NB4 (cell line): ENCODE data around the gene TRANK1.
"Not testable (repeated sequence)": the region's sequence is repeated elsewhere in the genome, so short reads cannot be mapped to it uniquely, and the experiment has no call there.

Experiments
- DNase-seq: peaks from one replicate; pipeline ENCODE4 v3.0.0; 2010; ENCODE audit warnings: low read depth
- H3K4me3 ChIP-seq: one replicate; pipeline ENCODE4 v1.5.1; 2011; ENCODE audit warnings: mild to moderate bottlenecking, low read depth, low read length, moderate library complexity
- MYC ChIP-seq: IDR thresholded peaks from 2 replicates; pipeline ENCODE4 v1.6.1; 2011; ENCODE audit warnings: low read depth, low read length
- POLR2A ChIP-seq: IDR thresholded peaks from 2 replicates; pipeline ENCODE4 v1.6.1; 2011; ENCODE audit warnings: mild to moderate bottlenecking; ENCODE audit not compliant: insufficient read length; ENCODE audit errors: extremely low read depth
- TF ChIP-seq, protein P1 (sequence below): IDR thresholded peaks from one replicate; pipeline ENCODE4 v1.5.1; 2012; ENCODE audit warnings: low read depth, low read length
- TF ChIP-seq, protein P2 (sequence below): IDR thresholded peaks from 2 replicates; pipeline ENCODE4 v1.6.1; 2011; ENCODE audit warnings: low read depth, low read length

Gene TRANK1

DNA sequence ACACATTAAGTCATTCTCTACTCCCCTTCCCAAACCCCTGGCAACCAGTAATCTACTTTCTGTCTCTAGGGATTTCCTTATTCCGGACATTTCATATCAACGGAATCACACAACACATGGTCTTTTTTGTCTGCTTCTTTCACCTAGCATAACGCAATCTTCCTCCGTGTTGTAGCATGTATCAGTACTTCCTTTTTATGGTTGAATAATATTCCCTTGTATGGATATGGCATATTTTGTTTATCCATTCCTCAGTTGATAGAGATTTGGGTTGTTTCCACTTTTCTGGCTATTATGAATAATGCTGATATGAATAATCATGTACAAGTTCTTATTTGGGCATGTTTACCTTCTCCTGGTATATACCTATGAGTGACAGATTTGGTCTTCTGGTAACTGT, 63.1 kb downstream of the TRANK1 start:
- no peak for DNase-seq
- TF ChIP-seq, protein P1, sequence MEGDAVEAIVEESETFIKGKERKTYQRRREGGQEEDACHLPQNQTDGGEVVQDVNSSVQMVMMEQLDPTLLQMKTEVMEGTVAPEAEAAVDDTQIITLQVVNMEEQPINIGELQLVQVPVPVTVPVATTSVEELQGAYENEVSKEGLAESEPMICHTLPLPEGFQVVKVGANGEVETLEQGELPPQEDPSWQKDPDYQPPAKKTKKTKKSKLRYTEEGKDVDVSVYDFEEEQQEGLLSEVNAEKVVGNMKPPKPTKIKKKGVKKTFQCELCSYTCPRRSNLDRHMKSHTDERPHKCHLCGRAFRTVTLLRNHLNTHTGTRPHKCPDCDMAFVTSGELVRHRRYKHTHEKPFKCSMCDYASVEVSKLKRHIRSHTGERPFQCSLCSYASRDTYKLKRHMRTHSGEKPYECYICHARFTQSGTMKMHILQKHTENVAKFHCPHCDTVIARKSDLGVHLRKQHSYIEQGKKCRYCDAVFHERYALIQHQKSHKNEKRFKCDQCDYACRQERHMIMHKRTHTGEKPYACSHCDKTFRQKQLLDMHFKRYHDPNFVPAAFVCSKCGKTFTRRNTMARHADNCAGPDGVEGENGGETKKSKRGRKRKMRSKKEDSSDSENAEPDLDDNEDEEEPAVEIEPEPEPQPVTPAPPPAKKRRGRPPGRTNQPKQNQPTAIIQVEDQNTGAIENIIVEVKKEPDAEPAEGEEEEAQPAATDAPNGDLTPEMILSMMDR = no peak
- TF ChIP-seq, protein P2, sequence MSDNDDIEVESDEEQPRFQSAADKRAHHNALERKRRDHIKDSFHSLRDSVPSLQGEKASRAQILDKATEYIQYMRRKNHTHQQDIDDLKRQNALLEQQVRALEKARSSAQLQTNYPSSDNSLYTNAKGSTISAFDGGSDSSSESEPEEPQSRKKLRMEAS = no peak
- TF ChIP-seq MYC = no peak
- TF ChIP-seq POLR2A = no peak
- no peak overlapping the region for H3K4me3 ChIP-seq

DNA sequence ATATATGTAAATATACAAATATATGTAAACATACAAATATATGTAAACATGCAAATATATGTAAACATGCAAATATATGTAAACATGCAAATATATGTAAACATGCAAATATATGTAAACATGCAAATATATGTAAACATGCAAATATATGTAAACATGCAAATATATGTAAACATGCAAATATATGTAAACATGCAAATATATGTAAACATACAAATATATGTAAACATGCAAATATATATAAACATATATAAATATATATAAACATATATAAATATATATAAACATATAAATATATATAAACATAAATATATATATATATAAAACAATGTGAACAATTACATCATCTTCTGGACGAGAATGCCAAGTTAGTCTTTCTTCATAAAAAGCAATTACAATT, 65.0 kb downstream of the TRANK1 start:
- not testable (repeated sequence) for DNase-seq, H3K4me3 ChIP-seq

DNA sequence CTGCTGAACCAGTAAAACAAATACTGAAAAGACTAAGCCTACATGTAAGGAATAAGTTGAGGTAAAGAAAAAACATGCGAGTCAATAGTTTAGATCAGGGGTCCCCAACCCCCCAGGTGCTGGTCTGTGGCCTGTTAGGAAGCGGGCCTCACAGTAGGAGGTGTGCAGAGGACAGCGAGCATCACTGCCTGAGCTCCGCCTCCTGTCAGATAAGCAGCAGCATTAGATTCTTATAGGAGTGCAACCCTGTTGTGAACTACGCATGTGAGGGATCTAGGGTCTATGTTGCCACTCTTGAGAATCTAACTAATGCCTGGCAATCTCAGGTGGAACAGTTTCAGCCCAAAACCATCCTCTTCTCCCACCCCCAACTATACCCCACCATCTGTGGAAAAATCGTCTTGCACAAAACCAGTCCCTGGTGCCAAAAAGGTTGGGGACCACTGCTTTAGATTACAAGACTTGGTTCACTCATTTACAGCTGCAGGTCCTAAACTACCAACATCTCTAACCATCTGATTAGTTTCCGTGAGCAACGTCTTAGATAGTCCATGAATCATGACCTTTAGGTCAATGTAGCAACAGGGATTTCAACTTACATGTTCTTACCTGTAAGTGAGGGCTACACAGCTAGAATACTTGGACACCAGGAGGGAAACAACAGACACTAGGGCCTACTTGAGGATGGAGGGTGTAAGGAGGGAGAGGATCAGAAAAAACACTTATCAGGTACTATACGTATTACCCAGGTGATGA, 66.7 kb downstream of the TRANK1 start:
- DNase-seq = no peak
- TF ChIP-seq, protein P2 = no peak
- TF ChIP-seq POLR2A (no peak), MYC (no peak)
- TF ChIP-seq, protein P1 = no peak
- H3K4me3 ChIP-seq = no peak overlapping the region

DNA sequence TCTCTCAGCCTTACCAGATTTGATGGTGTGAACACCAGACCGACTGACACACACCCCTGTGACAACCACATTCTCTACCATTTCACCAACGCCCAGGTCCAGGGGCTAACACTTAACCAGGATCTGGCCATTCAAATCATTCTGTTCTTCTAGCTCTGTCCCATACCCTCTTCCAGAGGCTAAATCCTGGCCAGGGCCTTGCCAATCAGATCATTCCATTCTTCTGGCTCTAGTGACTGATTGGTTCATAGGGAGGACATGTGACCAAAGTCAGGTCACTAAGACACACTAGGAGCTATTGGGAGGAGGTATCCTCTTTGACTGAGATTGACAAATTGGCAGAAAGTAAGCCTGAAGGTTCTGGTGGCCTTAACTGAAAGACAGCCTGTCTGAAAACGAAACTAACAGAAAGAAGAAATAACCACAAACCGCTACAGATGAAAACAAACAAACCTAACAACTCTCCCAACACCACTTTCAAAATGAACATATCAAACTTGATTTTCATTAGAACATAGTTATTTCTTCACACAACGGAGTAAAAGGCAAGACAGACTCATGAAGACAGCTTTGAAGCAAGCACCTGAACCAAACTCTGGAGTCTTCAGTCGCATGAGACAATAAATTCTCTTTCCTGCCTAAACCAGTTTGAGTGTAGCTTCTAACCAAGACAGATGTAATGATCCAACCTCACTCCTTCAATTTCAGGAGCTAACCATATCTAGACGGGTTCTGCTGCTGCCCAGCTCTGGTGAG, 68.5 kb downstream of the TRANK1 start:
- H3K4me3 ChIP-seq = no peak overlapping the region
- DNase-seq = no peak
- TF ChIP-seq, protein P2 = no peak
- TF ChIP-seq MYC = no peak
- no peak for TF ChIP-seq POLR2A
- TF ChIP-seq, protein P1 = no peak

DNA sequence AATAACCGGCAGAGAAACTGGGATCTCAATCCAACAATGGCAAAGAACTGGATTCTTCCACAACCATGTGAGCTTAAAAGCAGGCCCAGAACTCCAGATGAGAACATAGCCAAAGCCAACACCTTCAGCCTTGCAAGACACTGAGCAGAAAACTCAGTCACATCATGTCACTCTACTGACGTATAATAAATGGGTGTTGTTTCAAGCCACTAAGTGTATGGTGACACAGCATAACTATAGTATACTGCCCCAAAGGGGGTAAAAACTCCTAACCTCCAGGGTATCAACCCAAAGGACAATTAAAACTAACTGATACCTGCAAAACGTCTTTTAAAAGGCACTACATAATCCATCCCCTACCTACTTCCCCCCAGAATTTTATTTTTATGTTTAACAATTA, 69.5 kb downstream of the TRANK1 start:
- DNase-seq = no peak
- H3K4me3 ChIP-seq = no peak overlapping the region
- TF ChIP-seq POLR2A = no peak
- TF ChIP-seq, protein P2 = no peak
- TF ChIP-seq, protein P1 = no peak
- no peak for TF ChIP-seq MYC

DNA sequence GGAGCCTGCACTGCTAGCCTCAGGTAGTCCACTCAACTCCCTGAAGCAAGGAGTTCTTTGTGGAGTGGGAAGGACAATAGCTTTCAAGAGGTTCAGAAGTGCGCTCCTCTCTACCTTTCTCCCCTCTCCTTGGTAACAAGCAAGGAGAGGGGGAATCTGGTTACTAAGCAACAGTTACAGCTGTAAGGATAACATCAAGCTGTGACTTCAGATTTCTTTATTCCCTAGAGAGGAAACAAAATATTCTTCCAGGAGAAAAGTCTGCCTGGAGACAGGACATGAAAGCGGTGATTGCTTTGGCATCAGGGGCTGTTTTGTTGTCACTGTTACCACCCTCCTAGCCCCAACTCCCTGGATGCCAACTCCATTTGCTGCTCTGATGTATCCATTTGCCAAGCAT, 70.4 kb downstream of the TRANK1 start:
- H3K4me3 ChIP-seq = no peak overlapping the region
- DNase-seq = no peak
- TF ChIP-seq MYC (no peak), POLR2A (no peak)
- TF ChIP-seq, protein P1 = no peak
- TF ChIP-seq, protein P2 = no peak
